Keratinocyte (primary cell): ENCODE measurements around the gene TUFT1. TPM values are rescaled to one million over a fixed set of nuclear protein-coding genes. Genes with fewer than 3 reads are reported as not detected.

Experiments
- DNase-seq: peaks from one replicate; pipeline ENCODE4 v3.0.0-alpha.2; 2011; ENCODE audit warnings: low read depth, missing footprints, low spot score
- FAIRE-seq: peaks from 2 replicates; lab custom pipeline; 2011; peaks lifted over from hg19 to GRCh38; lab: Jason Lieb, UNC
- H2AFZ ChIP-seq: 2 replicates; pipeline ENCODE4 v1.6.0; 2012; ENCODE audit warnings: low read length, control low read depth, inconsistent platforms; ENCODE audit not compliant: control insufficient read depth
- H3K27ac ChIP-seq: 2 replicates; pipeline ENCODE4 v1.5.1; 2011; ENCODE audit warnings: low read length; ENCODE audit not compliant: control insufficient read depth, insufficient read depth
- H3K27me3 ChIP-seq: 3 replicates; pipeline ENCODE4 v1.6.0; 2011; ENCODE audit warnings: low read length; ENCODE audit not compliant: control insufficient read depth, insufficient read depth; ENCODE audit errors: extremely low read depth
- H3K36me3 ChIP-seq, 2 experiments: 2 replicates in 1 of 2; 3 replicates in 1 of 2; pipeline ENCODE4 v1.5.1; 2011; ENCODE audit warnings: low read length in 2 of 2, mild to moderate bottlenecking in 1 of 2; ENCODE audit not compliant: control insufficient read depth in 2 of 2, insufficient read depth in 2 of 2; ENCODE audit errors: extremely low read depth in 1 of 2
- H3K4me1 ChIP-seq: 3 replicates; pipeline ENCODE4 v1.5.1; 2011; ENCODE audit warnings: low read length; ENCODE audit not compliant: control insufficient read depth, insufficient read depth; ENCODE audit errors: extremely low read depth
- H3K4me2 ChIP-seq: 3 replicates; pipeline ENCODE4 v1.6.0; 2011; ENCODE audit warnings: low read depth, low read length; ENCODE audit not compliant: control insufficient read depth, insufficient read depth; ENCODE audit errors: extremely low read depth
- H3K4me3 ChIP-seq, 3 experiments: fragments of 200-600 bp in 1 of 3; sonication (generic) in 1 of 3; 2 replicates in 2 of 3; 3 replicates in 1 of 3; pipeline ENCODE4 v1.5.1; 2011 to 2016; ENCODE audit warnings: low read length in 3 of 3, mild to moderate bottlenecking in 3 of 3, control low read depth in 2 of 3, inconsistent platforms in 1 of 3, low read depth in 1 of 3, mixed read lengths in 1 of 3, mixed run types in 1 of 3, moderate library complexity in 1 of 3; ENCODE audit not compliant: control insufficient read depth in 2 of 3, insufficient read depth in 2 of 3; ENCODE audit errors: extremely low read depth in 1 of 3
- H3K79me2 ChIP-seq: 2 replicates; pipeline ENCODE4 v1.6.0; 2012; ENCODE audit warnings: low read length; ENCODE audit not compliant: control insufficient read depth, insufficient read depth
- H3K9ac ChIP-seq: 3 replicates; pipeline ENCODE4 v1.6.0; 2011; ENCODE audit warnings: low read length; ENCODE audit not compliant: control insufficient read depth, insufficient read depth; ENCODE audit errors: extremely low read depth
- H3K9me1 ChIP-seq: 3 replicates; pipeline ENCODE4 v1.6.0; 2011; ENCODE audit warnings: low read length; ENCODE audit not compliant: control insufficient read depth, insufficient read depth; ENCODE audit errors: extremely low read depth
- H3K9me3 ChIP-seq: 2 replicates; pipeline ENCODE4 v1.5.1; 2012; ENCODE audit warnings: low read depth, low read length; ENCODE audit not compliant: control insufficient read depth
- H4K20me1 ChIP-seq: 3 replicates; pipeline ENCODE4 v1.6.0; 2011; ENCODE audit warnings: low read length; ENCODE audit not compliant: control insufficient read depth, insufficient read depth; ENCODE audit errors: extremely low read depth
- CTCF ChIP-seq, 3 experiments: IDR thresholded peaks in 1 of 3; conservative IDR thresholded peaks in 1 of 3; optimal IDR thresholded peaks in 1 of 3; 2 replicates in 2 of 3; 3 replicates in 1 of 3; pipeline versions ENCODE3 to v1.5.1; 2011; ENCODE audit warnings: low read length in 3 of 3, mild to moderate bottlenecking in 3 of 3, moderate library complexity in 2 of 3, control low read depth in 1 of 3, inconsistent platforms in 1 of 3; ENCODE audit not compliant: insufficient read depth in 2 of 3; ENCODE audit errors: extremely low read depth in 1 of 3
- EZH2 ChIP-seq: IDR thresholded peaks from one replicate; pipeline ENCODE4 v1.6.1; 2012; ENCODE audit warnings: inconsistent platforms, mild to moderate bottlenecking, low read length, moderate library complexity
- dilution Hi-C: fragments of 300-500 bp; cut with MboI; formaldehyde crosslinking; loops from one replicate; pipeline ENCODE4 v1.7.0; 2020; ENCODE audit warnings: low sequenced_read_pairs; ENCODE audit not compliant: extremely low pct_ligation_motif_present
- polyA plus RNA-seq, 5 experiments: library from polyadenylated mRNA; depleted of rRNA in 3 of 5; stranded (reverse) in 3 of 5; stranded (forward) in 1 of 5; unstranded in 1 of 5; fragments of >200 nt; gene quantifications; 1 replicate in 1 of 5; 2 replicates in 3 of 5; 3 replicates in 1 of 5; pipeline versions ENCODE4 v1.2.1 to v1.2.3, GENCODE V29; 2011 to 2012; ENCODE audit warnings: missing spikeins in 2 of 5, low read depth in 1 of 5, low replicate concordance in 1 of 5

The TUFT1 gene
- polyA plus RNA-seq, 1 donor (not counting 4 experiments of a cell fraction or from before 2014, with no cell fraction given) = 70.0 TPM

GRCh38 chr1:151619489-151620093 lies 79.5 kb downstream of the TUFT1 start:
- Histone ChIP-seq H4K20me1 (no peaks in the 10 kb centered on the region), H2AFZ (no peak overlapping the region), H3K27ac (no peak overlapping the region), H3K4me3 (no peak overlapping the region), H3K9me1 (peaks cover 2% of the 10 kb centered on the region), H3K36me3 (no peaks in the 10 kb centered on the region), H3K4me1 (peaks cover 20% of the 10 kb centered on the region), H3K9ac (no peak overlapping the region), H3K4me2 (no peak overlapping the region), H3K79me2 (peaks cover 23% of the 10 kb centered on the region), H3K9me3 (no peaks in the 10 kb centered on the region), H3K27me3 (no peaks in the 10 kb centered on the region)
- no peak for DNase-seq
- TF ChIP-seq CTCF (optimal IDR thresholded peaks at IDR 0.05 in 1 of 3, IDR thresholded peaks at IDR 0.05 in 1 of 3, conservative IDR thresholded peaks at IDR 0.05 in 1 of 3; ENCODE audit: extremely low read depth in 1 of 3, insufficient read depth in 2 of 3, low read length in 3 of 3) = no peak
- TF ChIP-seq EZH2 = no peak
- FAIRE-seq = no peak
- dilution Hi-C loops = no loop called here

GRCh38 chr1:151620286-151620685 lies 80.2 kb downstream of the TUFT1 start:
- dilution Hi-C loops = no loop called here
- Histone ChIP-seq H3K27ac (no peak overlapping the region), H3K9ac (no peak overlapping the region)

More at GRCh38 chr1:151620286-151620685, 80.2 kb downstream of the TUFT1 start:
- peaks cover 23% of the 10 kb centered on the region for H3K79me2 ChIP-seq
- no peaks in the 10 kb centered on the region for H4K20me1 ChIP-seq
- peaks cover 2% of the 10 kb centered on the region for H3K9me1 ChIP-seq
- no peaks in the 10 kb centered on the region for H3K9me3 ChIP-seq
- TF ChIP-seq EZH2 (no peak), CTCF (optimal IDR thresholded peaks at IDR 0.05 in 1 of 3, IDR thresholded peaks at IDR 0.05 in 1 of 3, conservative IDR thresholded peaks at IDR 0.05 in 1 of 3; ENCODE audit: extremely low read depth in 1 of 3, insufficient read depth in 2 of 3, low read length in 3 of 3) (no peak)
- FAIRE-seq (no peak), DNase-seq (no peak)
- H3K4me3 ChIP-seq = no peak overlapping the region
- H3K27me3 ChIP-seq = no peaks in the 10 kb centered on the region
- H3K4me1 ChIP-seq = peaks cover 18% of the 10 kb centered on the region
- no peaks in the 10 kb centered on the region for H3K36me3 ChIP-seq
- no peak overlapping the region for H3K4me2 ChIP-seq
- no peak overlapping the region for H2AFZ ChIP-seq
